ENCODE data around the gene MYH8.

Gene MYH8

DNA sequence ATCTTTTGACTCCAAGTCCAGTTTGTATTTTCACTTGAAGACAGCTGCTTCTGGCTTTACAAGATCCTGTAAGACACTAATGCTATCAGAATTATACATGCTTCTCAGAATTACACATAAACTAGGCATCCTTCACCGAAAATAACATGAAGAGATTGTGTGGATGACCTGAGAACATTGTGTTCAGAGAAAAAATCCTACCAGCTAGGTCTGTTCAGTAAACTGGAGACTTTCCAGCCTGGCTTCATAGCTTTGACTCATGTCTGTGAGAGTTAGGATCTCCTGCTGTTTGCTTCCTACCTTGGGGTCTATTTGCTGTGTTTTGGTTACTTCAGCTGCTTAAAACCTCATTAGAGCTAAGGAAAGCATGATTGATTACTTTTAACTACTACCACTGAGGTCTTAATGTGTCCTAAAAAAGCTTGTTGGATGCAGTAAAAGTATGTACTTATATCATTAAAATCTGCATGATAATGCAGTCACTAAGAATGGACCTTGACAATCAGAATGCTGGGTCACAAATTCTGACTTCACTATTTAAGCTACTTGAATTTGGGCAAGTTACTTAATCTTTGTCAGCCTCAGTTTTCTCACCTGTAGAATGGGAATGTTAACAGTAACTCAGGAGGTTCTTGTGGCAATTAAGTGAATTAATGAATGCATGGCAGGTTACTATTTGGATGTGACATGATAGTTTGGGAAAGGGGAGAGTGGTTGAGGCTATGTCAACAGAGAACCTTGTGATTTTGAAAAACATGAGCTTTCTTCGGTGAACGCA lies 40.9 kb downstream of the MYH8 start:
- DNase-seq, result no peak

DNA sequence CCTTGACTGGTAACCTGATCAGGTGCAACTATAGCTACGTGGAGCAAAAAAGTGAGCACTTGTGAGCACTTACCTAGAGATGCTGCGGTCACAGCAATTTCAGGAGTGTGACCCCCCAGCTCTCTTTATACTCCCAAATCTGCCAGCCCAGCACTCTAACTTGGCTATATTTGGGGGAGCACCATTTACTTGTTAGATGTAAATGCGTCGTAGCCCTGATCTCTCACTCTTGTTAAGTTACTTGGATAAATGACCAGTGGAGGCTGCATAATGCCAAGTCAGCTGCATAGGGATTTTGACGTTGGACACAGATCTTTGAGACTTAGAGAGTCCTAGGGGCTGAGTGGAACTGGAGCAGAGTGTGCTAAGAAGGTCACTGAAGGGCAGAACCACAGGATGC lies 48.8 kb downstream of the MYH8 start, which contains the start of gene MYH13:
TSS of gene MYH13 (minus strand) at position 101 of the 400 bp plus-strand sequence. CDS start 8,476 bp downstream, outside the sequence.
- no peak for DNase-seq

DNA sequence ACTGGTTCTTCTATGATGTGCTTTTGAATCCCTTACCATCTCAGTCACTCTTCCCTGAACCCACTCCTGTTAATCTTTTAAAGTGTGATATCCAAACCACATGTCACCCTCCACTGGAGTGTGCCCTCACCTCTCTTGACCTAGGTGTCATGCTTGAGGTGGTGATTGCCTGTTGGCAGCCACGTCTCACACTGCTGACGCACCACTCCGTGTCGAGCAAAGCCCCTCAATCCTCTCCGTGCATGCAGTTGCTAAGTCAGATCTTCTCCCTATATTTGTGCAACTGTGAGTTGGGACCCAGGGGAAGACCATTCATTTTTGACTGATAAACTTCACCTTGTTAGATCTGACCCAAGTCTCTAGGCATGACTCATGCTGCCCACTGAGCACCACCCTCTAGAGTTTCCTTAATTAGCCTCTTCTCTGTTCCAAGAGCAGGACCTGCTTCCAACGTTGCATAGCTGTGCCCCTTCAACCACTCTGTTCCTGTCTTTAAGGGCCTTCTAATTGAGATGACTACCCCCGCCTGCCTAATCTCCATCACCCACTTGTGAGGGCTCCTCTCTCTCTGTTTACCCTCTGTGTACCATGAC lies 51.6 kb downstream of the MYH8 start:
- DNase-seq, result no peak

DNA sequence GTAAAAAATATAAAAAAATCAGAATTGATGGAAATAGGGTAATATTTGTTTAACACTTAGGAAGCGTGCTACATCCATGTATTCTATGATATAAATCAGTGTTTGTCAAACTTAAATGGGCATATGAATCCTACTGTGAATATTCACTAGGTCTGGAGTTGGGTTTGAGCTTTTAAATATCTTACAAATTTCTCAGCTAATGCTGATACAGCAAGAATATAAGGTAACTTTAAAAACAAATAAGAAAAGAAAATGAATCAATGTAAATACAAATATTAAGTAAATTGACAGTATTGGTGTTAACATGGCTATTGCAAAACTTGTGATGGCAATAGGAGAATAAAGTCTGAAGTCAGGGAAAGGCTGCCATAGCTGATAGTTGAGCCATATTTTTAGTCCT lies 52.5 kb downstream of the MYH8 start:
- DNase-seq, result no peak

DNA sequence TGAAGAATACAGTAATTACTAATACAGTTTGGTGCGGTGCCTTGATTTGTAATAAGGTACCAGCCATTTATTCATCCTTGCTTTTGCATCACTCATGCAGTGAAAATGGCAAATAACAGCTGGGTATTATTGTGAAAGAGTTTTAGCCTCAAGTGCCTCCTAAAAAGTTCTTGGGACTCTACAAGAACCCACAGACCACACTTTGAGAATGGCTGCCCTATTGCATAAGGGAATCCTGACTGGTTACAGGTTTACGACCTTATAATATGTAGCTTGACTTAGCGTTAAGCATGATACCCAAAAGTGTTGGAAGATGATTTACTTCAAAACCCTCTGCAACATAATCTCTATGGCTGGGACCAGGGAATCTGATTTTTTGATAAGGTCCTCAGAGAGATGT lies 53.2 kb downstream of the MYH8 start:
- no peak for DNase-seq

DNA sequence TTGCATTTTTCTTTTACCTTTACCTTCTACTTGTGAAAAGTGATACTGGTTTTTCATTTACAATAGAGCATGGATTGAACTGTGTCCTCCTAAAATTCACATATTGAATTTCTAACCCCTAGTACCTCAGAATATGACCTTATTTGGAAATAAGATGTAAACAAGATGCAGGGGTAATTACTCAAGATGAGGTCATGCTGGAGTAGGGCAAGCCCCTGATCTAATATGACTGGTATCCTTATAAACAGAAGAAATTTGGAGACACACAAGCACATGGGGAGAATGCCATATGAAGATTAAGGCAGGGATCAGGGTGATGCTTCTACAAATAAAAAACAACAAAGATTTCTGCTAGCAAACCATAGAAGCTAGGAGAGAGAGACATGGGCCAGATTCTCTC lies 61.2 kb downstream of the MYH8 start:
- DNase-seq, result no peak

DNA sequence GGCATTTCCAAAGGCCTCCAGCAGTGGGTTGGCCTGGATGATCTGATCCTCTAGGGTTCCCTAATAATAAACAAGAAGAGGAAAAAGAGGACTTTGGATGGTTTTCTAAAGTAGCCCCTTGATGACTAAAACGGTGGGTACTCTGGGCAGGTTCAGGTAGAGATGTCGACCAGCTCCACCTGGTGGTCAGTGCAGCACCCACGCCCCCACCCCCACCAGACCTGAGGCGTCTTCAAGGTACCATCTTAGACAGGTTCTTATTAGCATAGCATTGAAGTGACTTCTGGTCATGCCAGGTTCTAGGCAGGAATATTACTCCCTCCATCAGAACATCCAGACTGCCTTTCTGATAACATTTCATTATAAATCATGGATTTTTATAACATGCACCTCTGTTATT lies 64.0 kb downstream of the MYH8 start:
- peak; percentile 26 for DNase-seq

DNA sequence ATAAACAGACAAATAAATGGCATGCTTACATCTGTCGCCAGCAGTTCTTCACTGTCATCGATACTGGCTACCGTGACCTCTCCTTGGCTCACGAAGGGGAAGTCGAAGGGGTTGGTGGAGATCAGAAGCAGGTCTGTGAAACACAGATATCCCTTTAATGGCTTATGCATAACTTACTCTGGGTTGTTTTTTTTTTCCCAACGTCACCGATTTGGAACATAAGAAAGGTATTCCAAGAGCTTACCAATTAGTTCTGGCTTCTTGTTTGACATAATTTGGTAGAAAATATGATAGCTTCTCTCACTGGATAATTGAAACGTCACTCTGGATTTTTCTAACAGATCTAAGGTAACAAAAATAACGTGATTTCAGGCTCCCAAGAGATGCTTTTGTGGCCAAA lies 67.1 kb downstream of the MYH8 start:
- no peak for DNase-seq

DNA sequence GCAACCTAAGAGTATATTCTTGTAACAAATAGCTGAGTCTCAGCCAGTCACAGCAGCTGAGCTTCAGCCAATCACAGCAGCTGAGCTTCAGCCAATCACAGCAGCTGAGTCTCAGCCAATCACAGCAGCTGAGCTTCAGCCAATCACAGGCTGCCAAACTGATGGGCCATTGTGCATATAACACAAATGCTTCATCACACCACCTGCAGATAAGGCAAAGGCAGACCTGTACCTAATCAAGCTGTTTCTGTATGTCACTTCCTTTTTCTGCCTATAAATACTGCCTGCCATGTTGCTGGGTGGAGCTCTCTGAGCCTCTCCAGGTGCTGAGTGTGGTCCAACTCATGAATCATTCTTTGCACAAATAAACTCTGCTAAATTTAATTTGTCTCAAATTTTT lies 68.9 kb downstream of the MYH8 start:
- DNase-seq, result no peak

DNA sequence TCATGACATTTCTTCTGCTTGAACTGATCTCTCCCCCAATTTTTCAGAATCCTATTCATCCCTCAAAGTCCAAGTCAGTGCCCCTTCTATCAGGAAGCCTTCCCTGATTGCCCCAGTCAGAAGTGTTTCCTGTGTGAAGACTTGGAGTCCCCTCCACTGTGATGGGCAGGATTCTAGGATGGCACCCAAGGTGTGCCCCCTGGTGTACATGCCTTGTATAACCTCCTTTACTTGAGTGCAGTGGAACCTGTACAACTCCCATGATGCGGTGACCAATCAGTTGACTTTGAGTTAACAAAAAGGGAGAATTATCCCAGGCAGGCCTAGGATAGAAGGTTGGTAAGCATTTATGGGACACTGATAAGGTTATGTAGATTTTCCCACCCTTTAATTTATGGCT lies 72.3 kb downstream of the MYH8 start:
- no peak for DNase-seq

DNA sequence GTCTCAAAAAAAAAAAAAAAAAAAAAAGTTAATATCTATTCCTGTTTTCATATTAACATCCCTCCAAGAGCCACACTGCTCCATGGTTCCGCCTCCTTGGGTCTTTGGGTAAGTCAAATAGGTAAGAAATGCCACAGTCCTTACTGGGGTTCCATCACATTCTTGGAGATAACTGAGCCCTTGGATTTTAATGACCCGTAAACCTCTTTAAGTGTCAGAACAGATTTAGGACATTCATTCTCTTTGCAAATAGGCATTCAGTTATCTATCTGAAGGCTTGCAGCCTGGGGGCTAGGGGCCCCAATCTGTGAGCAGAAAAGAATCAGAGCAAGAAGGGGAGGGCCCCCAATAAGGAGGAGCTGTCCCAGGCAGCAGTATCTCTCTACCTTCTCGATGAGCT lies 76.9 kb downstream of the MYH8 start:
- no peak for DNase-seq

Data from activated CD8-positive, alpha-beta memory T cell treated with anti-CD3 and anti-CD28 coated beads, Interleukin-2, amount 50 U/mL, for 4 hours (primary cell).